ENCODE measurements around the gene NPIPB2.
A peak's percentile ranks its signal among the peaks of the same experiment; 100 is the strongest.
"Not testable (repeated sequence)": the region's sequence is repeated elsewhere in the genome, so short reads cannot be mapped to it uniquely, and the experiment has no call there.

NPIPB2 gene

GRCh38 chr16:11941945-11942344, at the start of gene NPIPB2:
NPIPB2 (minus strand) TSS chr16:11942045; CDS start chr16:11942045, 0 bp downstream.
- DNase-seq, result not testable (repeated sequence)

GRCh38 chr16:11990702-11991390, 49.0 kb upstream of the NPIPB2 start:
- no peak for DNase-seq

- no peak for DNase-seq
These were observed 46.6 kb upstream of the NPIPB2 start for GRCh38 chr16:11988258-11988978.

GRCh38 chr16:11986521-11987057, 44.7 kb upstream of the NPIPB2 start:
- DNase-seq, result peak in 1 of 2 experiments; percentile 37

GRCh38 chr16:11985250-11985649, 43.4 kb upstream of the NPIPB2 start:
- no peak for DNase-seq

GRCh38 chr16:11980136-11980844, 38.4 kb upstream of the NPIPB2 start:
- no peak for DNase-seq

GRCh38 chr16:11979013-11979672, 37.3 kb upstream of the NPIPB2 start:
- no peak for DNase-seq

GRCh38 chr16:11978080-11978479, 36.2 kb upstream of the NPIPB2 start:
- DNase-seq, result no peak

- no peak for DNase-seq
These were observed 35.7 kb upstream of the NPIPB2 start for GRCh38 chr16:11977376-11978041.

GRCh38 chr16:11976850-11977375, 35.1 kb upstream of the NPIPB2 start:
- no peak for DNase-seq

GRCh38 chr16:11973070-11973469, 31.2 kb upstream of the NPIPB2 start:
- no peak for DNase-seq

- no peak for DNase-seq
These were observed 30.3 kb upstream of the NPIPB2 start for GRCh38 chr16:11972128-11972527.

- DNase-seq, result not testable (repeated sequence)
These were observed 28.4 kb upstream of the NPIPB2 start for GRCh38 chr16:11970292-11970691.

- no peak for DNase-seq
These were observed 26.7 kb upstream of the NPIPB2 start for GRCh38 chr16:11968577-11968976.

- no peak for DNase-seq
These were observed 25.5 kb upstream of the NPIPB2 start for GRCh38 chr16:11967195-11967911.

GRCh38 chr16:11966173-11966572, 24.3 kb upstream of the NPIPB2 start:
- DNase-seq, result no peak

GRCh38 chr16:11964761-11965551, 23.1 kb upstream of the NPIPB2 start, which contains the start of gene TNFRSF17:
TNFRSF17 (plus strand) TSS chr16:11965210; CDS start chr16:11965325, 115 bp downstream.
- DNase-seq, result peak in 1 of 2 experiments; percentile 32

GRCh38 chr16:11963706-11964105, 21.9 kb upstream of the NPIPB2 start:
- DNase-seq, result no peak

- DNase-seq, result not testable (repeated sequence)
These were observed 21.1 kb upstream of the NPIPB2 start for GRCh38 chr16:11962978-11963377.

- DNase-seq, result not testable (repeated sequence)
These were observed 20.6 kb upstream of the NPIPB2 start for GRCh38 chr16:11962457-11962856.
